ENCODE results near the gene NSUN6. TPM values are rescaled to one million over a fixed set of nuclear protein-coding genes. Genes with fewer than 3 reads are reported as not detected.

NSUN6 gene
- polyA plus RNA-seq, 1 of the 3 experiments (the other 2 are of a cell fraction), result 5.3 TPM

GRCh38 chr10:18681971-18682411, 30.6 kb upstream of the NSUN6 start:
- Histone ChIP-seq H3K9ac (peak overlapping the region; percentile 10; the same call in 1 of the 2 replicates), H3K9me3 (no peaks in the 10 kb centered on the region), H3K4me3 (ENCODE audit: low read depth in 2 of 2, low read length in 1 of 2) (no peak overlapping the region), H3K36me3 (replicated peaks in 1 of 2; ENCODE audit: control insufficient read depth in 1 of 2, insufficient read depth in 2 of 2, low read length in 1 of 2) (peaks cover 13 to 33% of the 10 kb centered on the region in 2 experiments), H3K4me2 (0 out of 2 replicates have a peak overlapping the region, but pooled peaks have one; percentile 9), H3K79me2 (ENCODE audit: insufficient read depth) (no peaks in the 10 kb centered on the region), H4K20me1 (ENCODE audit: insufficient read depth) (no peaks in the 10 kb centered on the region), H3F3A (replicated peaks; ENCODE audit: insufficient read depth) (peaks cover 38% of the 10 kb centered on the region), H2AFZ (ENCODE audit: low read depth) (no peak overlapping the region), H3K9me2 (no peaks in the 10 kb centered on the region), H3K27ac (ENCODE audit: low read depth in 2 of 2, low read length in 1 of 2) (peak overlapping the region in 1 of 2 experiments; percentile 71; a peak in 3 of 4 replicates), H3K27me3 (ENCODE audit: insufficient read depth) (no peaks in the 10 kb centered on the region), H3K4me1 (ENCODE audit: control insufficient read depth in 1 of 2, insufficient read depth in 2 of 2, low read depth in 1 of 2, low read length in 1 of 2) (peaks cover 0 to 18% of the 10 kb centered on the region in 2 experiments)
- POLR2A ChIA-PET, result no interaction called here
- CTCF ChIA-PET, result no interaction called here
- TF ChIP-seq NFIC (IDR thresholded peaks at IDR 0.05; ENCODE audit: borderline replicate concordance), result peak; percentile 8; the same call in 1 of the 2 replicates
- TF ChIP-seq GATA2 (CRISPR knock-in tag; IDR thresholded peaks at IDR 0.05), result no peak
- TF ChIP-seq TCF12 (IDR thresholded peaks at IDR 0.05), result peak; percentile 20; the same call in 1 of the 2 replicates
- peak; percentile 51; the same call in 1 of the 2 replicates for TF ChIP-seq FOSL2 (IDR thresholded peaks at IDR 0.05; ENCODE audit: borderline replicate concordance, low read depth)
- peak; percentile 25; the same call in 1 of the 2 replicates for TF ChIP-seq JUND (IDR thresholded peaks at IDR 0.05)
- no peak for TF ChIP-seq MAX (IDR thresholded peaks at IDR 0.05; ENCODE audit: low read depth)
- TF ChIP-seq EP300 (IDR thresholded peaks at IDR 0.05; ENCODE audit: borderline replicate concordance in 1 of 2, low read depth in 1 of 2, low read length in 1 of 2), result 0 out of 4 replicates have a peak, but pooled peaks of 1 of the 2 experiments have one; percentile 27
- DNase-seq, result no peak
- 34% methylated on average over 4 of the region's 4 CpGs for WGBS (ENCODE audit: low lambda C conversion rate)

GRCh38 chr10:18681366-18681765, 30.0 kb upstream of the NSUN6 start:
- Histone ChIP-seq H3K9me2 (no peaks in the 10 kb centered on the region), H3K79me2 (ENCODE audit: insufficient read depth) (no peaks in the 10 kb centered on the region), H3K27ac (ENCODE audit: low read depth in 2 of 2, low read length in 1 of 2) (peak overlapping the region in 1 of 2 experiments; percentile 71; a peak in 3 of 4 replicates), H4K20me1 (ENCODE audit: insufficient read depth) (no peaks in the 10 kb centered on the region), H3F3A (replicated peaks; ENCODE audit: insufficient read depth) (peaks cover 38% of the 10 kb centered on the region), H3K9ac (peak overlapping the region; percentile 10; the same call in 1 of the 2 replicates), H3K4me1 (ENCODE audit: control insufficient read depth in 1 of 2, insufficient read depth in 2 of 2, low read depth in 1 of 2, low read length in 1 of 2) (peaks cover 0 to 18% of the 10 kb centered on the region in 2 experiments), H3K36me3 (replicated peaks in 1 of 2; ENCODE audit: control insufficient read depth in 1 of 2, insufficient read depth in 2 of 2, low read length in 1 of 2) (peaks cover 19 to 40% of the 10 kb centered on the region in 2 experiments), H3K4me3 (ENCODE audit: low read depth in 2 of 2, low read length in 1 of 2) (no peak overlapping the region), H3K9me3 (no peaks in the 10 kb centered on the region), H3K4me2 (0 out of 2 replicates have a peak overlapping the region, but pooled peaks have one; percentile 9), H2AFZ (ENCODE audit: low read depth) (no peak overlapping the region), H3K27me3 (ENCODE audit: insufficient read depth) (no peaks in the 10 kb centered on the region)
- ChIA-PET POLR2A (no interaction called here), CTCF (no interaction called here)
- 49% methylated on average over 2 of the region's 2 CpGs for WGBS (ENCODE audit: low lambda C conversion rate)
- TF ChIP-seq MAX (IDR thresholded peaks at IDR 0.05; ENCODE audit: low read depth), result no peak
- no peak for TF ChIP-seq ELF1 (IDR thresholded peaks at IDR 0.05)
- no peak for TF ChIP-seq JUND (IDR thresholded peaks at IDR 0.05)
- no peak for TF ChIP-seq USF2 (IDR thresholded peaks at IDR 0.05; ENCODE audit: borderline replicate concordance, low read depth, low read length)
- peak; percentile 48; the same call in 1 of the 2 replicates for TF ChIP-seq NFIC (IDR thresholded peaks at IDR 0.05; ENCODE audit: borderline replicate concordance)
- DNase-seq, result no peak

- WGBS (ENCODE audit: low lambda C conversion rate), result 96% methylated on average over 3 of the region's 3 CpGs
- Histone ChIP-seq H3K27ac (ENCODE audit: low read depth in 2 of 2, low read length in 1 of 2) (peak overlapping the region in 1 of 2 experiments; percentile 71; a peak in 3 of 4 replicates), H3K79me2 (ENCODE audit: insufficient read depth) (no peaks in the 10 kb centered on the region), H4K20me1 (ENCODE audit: insufficient read depth) (no peaks in the 10 kb centered on the region), H3K4me1 (ENCODE audit: control insufficient read depth in 1 of 2, insufficient read depth in 2 of 2, low read depth in 1 of 2, low read length in 1 of 2) (peaks cover 0 to 18% of the 10 kb centered on the region in 2 experiments), H3K27me3 (ENCODE audit: insufficient read depth) (no peaks in the 10 kb centered on the region), H3K36me3 (replicated peaks in 1 of 2; ENCODE audit: control insufficient read depth in 1 of 2, insufficient read depth in 2 of 2, low read length in 1 of 2) (peaks cover 26 to 46% of the 10 kb centered on the region in 2 experiments), H3K4me2 (no peak overlapping the region), H2AFZ (ENCODE audit: low read depth) (no peak overlapping the region), H3K9me3 (no peaks in the 10 kb centered on the region), H3F3A (replicated peaks; ENCODE audit: insufficient read depth) (peaks cover 38% of the 10 kb centered on the region), H3K9ac (no peak overlapping the region), H3K4me3 (ENCODE audit: low read depth in 2 of 2, low read length in 1 of 2) (no peak overlapping the region), H3K9me2 (no peaks in the 10 kb centered on the region)
- ChIA-PET CTCF (interaction anchor here (0.6 kb wide), 1 partner anchor 1691 kb away, joined by 3 read pairs; no protein-coding TSS in a partner anchor), POLR2A (no interaction called here)
- TF ChIP-seq SMC3 (IDR thresholded peaks at IDR 0.05; ENCODE audit: low read depth, low read length) (no peak), EP300 (IDR thresholded peaks at IDR 0.05; ENCODE audit: borderline replicate concordance in 1 of 2, low read depth in 1 of 2, low read length in 1 of 2) (no peak), FOXM1 (IDR thresholded peaks at IDR 0.05; ENCODE audit: low read depth) (no peak), POLR2AphosphoS5 (IDR thresholded peaks at IDR 0.05; ENCODE audit: low read depth, low read length) (no peak), PBX3 (IDR thresholded peaks at IDR 0.05) (no peak), MAX (IDR thresholded peaks at IDR 0.05; ENCODE audit: low read depth) (no peak), TEAD4 (IDR thresholded peaks at IDR 0.05; ENCODE audit: borderline replicate concordance, insufficient read depth) (no peak), SIN3A (IDR thresholded peaks at IDR 0.05; ENCODE audit: borderline replicate concordance, low read depth, low read length) (no peak)
- DNase-seq, result no peak
Measured at GRCh38 chr10:18680754-18681153, 29.4 kb upstream of the NSUN6 start.

Measured in SK-N-SH (cell line).